T-helper 22 cell (primary cell): ENCODE data around the gene ANKRD35.
"Not testable (repeated sequence)": the region's sequence is repeated elsewhere in the genome, so short reads cannot be mapped to it uniquely, and the experiment has no call there.

Experiments
- DNase-seq: peaks from one replicate; pipeline ENCODE4 v3.0.0-alpha.2; 2020; ENCODE audit warnings: low read depth

Gene ANKRD35, protein sequence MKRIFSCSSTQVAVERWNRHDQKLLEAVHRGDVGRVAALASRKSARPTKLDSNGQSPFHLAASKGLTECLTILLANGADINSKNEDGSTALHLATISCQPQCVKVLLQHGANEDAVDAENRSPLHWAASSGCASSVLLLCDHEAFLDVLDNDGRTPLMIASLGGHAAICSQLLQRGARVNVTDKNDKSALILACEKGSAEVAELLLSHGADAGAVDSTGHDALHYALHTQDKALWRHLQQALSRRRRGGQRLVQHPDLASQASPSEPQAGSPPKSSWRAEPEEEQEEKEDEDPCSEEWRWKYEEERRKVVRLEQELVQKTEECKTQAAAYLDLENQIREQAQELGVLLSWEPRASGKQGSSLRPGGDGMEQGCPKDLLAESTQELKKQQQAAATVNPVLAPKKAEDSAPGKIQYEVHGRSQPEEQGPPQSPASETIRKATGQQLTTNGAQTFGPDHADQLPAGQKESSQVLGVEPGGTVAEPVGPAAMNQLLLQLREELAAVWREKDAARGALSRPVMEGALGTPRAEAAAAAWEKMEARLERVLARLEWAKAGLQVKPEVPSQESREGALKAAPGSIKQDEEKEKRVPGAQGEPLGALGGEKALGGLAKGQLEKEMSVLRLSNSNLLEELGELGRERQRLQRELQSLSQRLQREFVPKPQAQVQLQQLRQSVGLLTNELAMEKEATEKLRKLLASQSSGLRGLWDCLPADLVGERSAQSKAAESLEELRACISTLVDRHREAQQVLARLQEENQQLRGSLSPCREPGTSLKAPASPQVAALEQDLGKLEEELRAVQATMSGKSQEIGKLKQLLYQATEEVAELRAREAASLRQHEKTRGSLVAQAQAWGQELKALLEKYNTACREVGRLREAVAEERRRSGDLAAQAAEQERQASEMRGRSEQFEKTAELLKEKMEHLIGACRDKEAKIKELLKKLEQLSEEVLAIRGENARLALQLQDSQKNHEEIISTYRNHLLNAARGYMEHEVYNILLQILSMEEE

DNA sequence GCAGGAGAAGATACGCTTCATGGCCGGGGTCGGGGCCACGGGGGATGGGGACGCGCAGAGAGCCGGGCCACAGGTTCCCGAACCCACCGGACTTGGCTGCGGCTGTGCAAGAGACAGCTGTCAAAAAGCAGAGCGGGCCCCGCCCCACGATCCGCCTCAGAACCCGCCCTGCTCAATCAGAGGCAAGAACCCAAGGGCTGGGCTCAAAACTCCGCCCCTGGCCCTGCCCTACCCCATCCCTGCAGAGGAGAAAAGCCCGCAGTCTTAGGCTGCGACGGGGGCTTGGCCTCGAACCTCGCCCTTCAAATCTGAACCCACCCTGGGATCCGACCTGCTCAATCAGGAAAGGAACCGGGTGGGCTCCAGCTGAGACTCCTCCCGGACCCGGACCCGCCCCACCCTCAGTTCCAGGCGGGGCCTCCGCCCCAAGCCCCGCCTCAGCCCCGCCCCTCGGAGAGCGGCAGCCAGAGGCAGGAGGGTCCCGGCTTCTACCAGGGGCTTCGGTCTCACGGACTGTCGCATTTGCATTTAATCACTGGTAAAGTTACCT lies at the start of gene ANKRD35:
Gene ANKRD35, minus strand, starts transcription at position 129 of the 550 bp plus-strand sequence. Its CDS starts 108 bp downstream, at position 21.
- peak; percentile 76 for DNase-seq

DNA sequence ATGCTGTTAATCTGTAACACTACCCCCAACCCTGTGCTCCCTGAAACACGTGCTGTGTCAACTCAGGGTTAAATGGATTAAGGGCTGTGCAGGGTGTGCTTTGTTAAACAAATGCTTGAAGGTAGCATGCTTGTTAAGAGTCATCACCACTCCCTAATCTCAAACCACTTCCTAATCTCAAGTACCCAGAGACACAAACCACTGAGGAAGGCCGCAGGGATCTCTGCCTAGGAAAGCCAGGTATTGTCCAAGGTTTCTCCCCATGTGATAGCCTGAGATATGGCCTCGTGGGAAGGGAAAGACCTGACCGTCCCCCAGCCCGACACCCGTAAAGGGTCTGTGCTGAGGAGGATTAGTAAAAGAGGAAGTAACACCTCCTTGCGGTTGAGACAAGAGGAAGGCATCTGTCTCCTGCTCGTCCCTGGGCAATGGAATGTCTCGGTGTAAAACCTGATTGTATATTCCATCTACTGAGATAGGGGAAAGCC lies 46.9 kb upstream of the ANKRD35 start:
- peak; percentile 16 for DNase-seq

DNA sequence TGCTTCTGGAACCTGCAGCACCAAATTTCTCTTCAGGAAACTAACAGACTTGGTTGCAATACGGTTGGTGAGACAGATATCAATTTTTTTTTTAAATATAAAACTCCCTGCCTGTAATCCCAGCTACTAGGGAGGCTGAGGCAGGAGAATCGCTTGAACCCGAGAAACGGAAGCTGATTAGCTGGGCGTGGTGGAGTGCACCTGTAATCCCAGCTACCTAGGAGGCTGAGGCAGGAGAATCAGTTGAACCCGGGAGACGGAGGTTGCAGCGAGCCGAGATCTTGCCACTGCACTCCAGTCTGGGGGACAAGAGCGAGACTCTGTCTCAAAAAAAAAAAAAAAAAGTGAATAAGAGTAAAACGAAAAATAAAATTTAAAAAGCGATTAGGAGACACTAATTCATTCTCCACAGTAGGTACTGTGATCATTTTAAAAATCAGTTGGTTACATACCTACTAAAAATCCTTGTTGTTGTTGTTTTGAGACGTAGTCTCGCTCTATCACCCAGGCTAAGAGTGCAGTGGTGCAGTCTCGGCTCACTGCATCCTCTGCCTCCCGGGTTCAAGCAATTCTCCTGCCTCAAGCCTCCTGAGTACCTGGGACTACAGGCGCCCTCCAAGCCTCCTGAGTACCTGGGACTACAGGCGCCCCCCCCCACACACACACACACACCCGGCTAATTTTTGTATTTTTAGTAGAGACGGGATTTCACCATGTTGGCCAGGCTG lies 42.4 kb upstream of the ANKRD35 start:
- no peak for DNase-seq

DNA sequence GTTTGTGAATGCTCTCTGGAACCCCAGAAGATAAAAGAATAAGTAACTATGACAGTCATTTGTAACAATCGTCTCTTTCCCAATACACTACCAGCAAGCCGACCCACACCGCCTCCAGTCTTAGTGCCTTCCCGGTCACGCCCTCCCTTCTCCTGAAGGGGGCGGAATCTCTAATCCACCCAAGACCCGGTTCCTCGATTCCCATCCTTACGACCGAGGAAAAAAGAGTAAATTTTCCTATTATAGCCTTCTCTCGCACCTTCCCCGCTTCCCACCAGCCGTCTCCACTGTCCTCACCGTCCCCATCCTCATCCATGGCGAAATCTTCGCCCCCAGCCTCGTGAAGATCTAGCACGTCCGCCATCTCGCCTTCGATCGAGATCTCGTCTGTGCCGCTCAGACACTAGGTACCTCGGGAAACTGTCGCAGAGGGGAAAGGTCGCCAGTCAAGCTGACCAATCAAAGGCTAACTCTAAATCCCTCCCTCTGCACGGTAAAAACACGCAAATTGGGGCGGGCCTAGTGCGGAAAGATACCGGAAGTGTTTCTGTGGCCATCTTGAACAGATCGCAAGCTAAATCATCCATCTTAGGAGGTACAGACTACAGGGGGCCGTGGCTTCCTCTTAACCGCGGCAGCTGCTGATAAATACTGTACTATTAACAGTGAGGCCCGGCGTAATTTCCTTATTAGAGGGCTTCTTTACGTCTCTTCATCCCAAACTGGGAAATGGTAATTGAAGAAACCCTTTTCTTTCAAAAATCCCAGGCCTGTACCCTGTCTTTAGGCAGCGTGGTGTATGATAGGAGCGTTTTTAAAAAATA lies 41.6 kb upstream of the ANKRD35 start, which contains the start of gene RBM8A:
Gene RBM8A, minus strand, starts transcription at position 422 of the 824 bp plus-strand sequence. Its CDS starts 58 bp downstream, at position 364.
- peak; percentile 91 for DNase-seq

DNA sequence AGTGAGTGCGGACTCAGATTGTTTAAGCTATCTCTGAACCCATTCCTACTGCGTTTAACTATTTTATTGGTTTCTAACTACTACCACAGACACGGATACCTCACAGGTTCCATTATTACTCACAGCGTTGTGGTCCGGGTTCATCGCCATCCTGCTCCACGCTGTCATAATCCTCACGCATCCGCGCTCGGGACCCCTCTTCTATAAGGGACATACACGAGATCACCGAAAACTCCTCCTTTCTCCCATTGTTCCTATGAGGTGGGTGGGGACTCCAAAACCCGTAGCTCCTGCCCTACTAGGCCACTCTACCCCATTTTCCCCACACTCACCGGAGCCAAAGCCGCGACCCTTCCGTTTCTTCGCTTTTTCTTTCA lies 41.0 kb upstream of the ANKRD35 start:
- DNase-seq: no peak

DNA sequence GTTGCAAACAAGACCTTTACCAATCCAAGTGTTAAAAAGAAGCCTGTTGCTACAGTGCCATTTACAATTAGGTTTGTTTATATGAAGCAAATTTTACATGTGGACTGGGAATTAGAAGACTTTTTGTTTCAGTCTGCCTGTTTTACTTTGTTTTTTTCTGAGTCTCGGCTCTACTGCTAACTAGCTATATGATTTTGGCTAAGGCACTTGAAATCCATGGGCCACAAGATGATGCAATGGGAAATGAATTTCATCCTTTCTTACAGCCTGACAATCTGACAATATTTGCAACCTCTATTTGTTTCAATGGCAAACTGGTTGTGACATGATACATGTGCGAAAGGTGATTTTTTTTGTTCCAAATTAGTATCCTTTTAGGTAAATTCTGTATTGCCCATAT lies 36.6 kb upstream of the ANKRD35 start:
- no peak for DNase-seq

DNA sequence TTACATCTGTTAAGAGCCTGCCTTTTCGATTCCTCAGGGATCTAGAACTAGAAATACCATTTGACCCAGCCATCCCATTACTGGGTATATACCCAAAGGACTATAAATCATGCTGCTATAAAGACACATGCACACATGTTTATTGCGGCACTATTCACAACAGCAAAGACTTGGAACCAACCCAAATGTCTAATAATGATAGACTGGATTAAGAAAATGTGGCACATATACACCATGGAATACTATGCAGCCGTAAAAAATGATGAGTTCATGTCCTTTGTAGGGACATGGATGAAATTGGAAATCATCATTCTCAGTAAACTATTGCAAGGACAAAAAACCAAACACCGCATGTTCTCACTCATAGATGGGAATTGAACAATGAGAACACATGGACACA lies 34.6 kb upstream of the ANKRD35 start:
- not testable (repeated sequence) for DNase-seq

DNA sequence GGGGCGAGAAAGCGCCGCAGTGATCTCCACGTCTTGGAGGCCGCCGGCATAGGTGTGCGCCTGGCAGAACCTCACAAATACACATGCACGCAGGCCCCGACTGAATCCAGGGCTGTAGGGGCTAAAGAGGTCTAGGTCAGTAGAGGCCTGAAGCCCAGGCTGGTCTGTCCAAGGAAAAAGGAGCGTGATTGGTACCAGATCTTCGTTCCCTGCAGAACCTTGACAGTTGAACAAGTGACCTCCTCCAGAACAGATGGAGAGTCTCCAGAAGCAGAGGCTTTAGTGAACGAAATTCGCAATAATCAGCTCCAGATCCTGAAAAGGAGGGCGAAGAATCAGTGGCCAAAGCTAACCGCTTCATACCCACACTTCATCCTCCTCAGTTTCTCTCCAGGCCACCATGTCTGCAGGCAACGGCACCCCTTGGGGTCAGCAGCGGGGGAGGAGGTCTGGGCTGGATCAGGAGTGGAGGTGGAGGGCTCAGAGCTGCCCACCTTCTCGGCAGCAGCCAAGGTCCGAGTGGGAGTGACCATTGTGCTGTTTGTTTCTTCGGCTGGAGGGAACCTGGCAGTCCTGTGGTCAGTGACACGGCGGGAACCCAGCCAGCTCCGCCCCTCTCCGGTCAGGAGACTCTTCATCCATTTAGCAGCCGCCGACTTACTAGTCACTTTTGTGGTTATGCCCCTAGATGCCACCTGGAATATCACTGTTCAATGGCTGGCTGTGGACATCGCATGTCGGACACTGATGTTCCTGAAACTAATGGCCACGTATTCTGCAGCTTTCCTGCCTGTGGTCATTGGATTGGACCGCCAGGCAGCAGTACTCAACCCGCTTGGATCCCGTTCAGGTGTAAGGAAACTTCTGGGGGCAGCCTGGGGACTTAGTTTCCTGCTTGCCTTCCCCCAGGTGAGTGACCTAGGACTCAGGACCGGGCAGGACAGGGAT lies 33.6 kb upstream of the ANKRD35 start:
- DNase-seq: no peak

DNA sequence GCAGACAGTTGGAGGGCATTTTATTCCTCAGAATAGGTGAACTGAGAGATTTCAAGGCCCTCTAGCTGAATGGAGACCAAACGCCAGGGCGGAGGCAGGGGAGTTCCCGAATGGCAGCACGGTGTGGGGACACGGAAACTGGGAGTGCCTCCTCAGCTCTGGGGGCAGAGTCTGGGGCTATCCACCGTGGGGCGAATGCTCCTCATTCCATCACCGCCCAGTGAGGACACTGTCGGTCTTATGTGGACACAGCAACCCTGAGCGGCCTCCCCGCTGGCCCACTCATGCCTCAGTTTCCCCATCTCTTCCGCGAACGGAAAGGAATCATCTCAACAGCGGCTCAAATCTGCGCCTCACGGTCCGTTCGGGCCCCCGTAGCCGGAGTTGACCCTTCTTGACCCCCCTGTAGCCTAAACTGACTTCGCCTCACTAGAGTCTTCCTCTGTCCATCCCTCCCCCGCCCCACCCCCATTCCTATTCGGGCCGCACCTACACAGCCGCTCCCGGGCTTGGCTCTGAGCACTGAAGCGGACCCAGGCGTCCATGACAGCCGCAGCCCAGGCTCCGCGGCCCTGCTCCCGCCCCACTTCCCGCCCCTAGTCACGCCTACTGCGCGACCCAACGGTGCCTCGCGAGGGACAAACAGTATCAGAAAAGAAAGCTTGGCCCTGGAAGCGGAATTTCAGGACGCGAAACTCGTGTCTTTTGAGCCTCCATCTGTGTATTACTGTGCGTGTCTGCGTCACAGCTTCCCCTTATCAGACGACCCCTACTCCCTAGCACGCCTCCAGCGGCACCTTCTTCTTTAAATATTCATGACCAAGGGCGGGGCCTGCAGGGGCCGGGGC lies 32.7 kb upstream of the ANKRD35 start, which contains the start of gene PEX11B:
Gene PEX11B, minus strand, starts transcription at position 574 of the 848 bp plus-strand sequence. Its CDS starts 29 bp downstream, at position 545.
- peak; percentile 87 for DNase-seq

DNA sequence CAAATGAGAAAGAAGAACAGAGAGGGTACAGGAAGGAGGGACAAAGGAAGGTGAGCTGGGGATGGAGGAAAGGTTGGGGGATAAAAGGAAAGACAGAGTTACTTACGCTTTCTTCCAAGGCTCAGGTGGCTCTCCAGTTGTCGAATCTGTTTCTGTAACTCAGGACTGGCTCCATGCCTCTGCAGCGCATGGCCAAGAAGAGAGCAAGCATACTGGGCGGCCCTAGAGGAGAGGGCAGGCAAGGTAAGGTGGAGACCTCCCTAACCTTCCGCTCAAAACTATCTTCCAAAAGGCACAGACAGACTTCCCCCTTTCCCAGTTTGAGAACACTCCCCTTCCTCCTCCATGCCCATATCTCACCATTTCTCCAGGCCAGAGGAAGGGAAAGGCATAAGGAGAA lies 31.9 kb upstream of the ANKRD35 start:
- DNase-seq: no peak

DNA sequence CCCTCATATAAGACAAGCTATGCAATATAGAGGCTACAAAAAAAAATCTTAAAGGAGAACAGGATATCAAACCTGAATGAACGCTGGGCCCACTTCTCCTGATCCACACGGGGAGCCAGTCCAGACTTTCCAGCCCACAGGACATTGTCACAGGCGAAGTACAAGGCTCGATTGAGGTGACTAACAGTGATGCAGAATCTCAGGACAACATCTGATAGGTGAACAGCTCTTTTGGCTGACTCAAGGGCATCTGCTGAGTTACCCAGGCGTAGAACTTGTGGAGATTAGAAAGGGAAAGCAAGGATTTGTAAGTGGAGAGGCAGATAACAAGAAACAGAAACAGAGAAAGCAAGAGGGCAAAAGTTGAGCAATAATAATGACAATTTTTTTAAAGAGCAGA lies 31.1 kb upstream of the ANKRD35 start:
- DNase-seq: no peak

DNA sequence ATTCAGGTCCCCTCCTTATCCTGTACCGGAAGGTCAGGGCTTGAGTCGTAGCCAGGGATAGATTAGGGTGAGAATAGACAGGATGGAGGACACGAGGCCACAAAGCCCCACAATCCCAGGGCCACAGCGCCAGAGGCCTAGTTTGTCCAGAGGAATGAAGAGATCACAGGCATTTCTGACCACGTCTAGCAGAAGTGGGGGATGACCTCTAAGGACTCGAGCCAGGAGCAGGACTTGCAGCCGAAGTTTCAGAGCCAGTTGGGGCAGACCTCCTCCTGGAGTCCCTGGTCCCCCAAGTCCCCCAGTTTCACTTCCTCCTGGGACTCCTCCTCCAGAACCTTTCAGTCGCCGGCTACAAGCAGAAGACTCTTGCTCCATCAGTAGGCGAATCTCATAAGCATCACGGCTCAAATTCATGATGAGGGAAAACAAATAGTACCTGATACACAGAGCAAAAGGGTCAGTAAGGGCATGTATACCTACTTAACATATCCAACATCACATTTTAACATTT lies 26.5 kb upstream of the ANKRD35 start:
- DNase-seq: no peak

DNA sequence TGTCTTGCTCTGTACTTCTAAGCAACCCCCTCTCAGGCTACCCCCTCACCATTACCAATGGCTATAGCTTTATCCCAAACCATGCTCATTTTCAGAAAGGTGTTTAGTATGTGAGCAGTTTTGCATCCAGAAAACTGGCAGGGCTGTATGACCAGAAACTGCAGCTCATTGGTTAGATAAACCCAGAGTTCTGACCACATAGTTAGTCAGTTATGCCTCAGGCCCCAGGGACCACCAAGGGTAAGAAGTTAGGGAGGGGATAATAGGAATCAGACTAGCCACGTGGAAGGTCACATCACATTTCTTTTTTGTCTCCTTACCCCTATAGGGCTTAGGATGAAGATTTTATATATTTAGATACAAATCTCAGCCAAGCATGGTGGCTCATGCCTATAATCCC lies 23.0 kb upstream of the ANKRD35 start:
- DNase-seq: no peak

DNA sequence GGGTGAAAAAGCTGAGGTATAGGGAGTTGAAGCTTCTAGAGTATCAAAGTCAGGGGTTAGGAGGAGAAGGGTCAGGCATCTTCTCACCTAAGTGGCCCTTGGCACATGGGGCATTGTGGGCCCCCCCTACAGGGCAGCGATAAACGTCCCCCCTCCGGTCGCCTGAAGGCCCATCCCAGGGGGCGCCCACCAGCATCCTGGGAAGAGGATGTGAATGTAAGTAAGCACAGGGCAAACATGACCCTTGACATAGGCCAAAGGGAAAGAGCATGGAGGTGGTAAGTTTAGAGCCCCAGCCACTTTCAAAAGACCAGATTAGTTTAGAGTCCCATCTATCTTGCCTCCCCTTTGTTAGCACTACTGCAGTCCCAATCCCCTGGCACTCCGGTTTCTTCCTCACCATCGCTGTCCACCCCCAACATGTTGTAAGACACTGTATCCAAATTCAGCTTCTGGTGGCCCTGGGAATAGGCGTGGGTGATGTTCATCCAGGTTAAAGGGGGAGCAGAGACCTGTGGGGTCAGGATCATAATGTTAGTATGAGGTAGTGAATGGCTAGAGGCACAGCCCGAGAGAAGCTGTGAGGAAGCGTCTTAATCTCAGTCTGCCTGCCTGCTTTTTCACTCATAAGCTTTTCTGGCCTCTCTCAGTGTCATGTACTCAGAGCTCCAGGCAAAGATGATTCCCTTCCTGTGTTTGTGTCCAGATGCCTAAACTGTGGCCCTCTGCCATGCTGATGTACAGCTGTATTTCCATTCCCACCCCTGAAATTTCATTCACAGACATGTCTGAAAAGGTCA lies 21.5 kb upstream of the ANKRD35 start:
- DNase-seq: no peak

DNA sequence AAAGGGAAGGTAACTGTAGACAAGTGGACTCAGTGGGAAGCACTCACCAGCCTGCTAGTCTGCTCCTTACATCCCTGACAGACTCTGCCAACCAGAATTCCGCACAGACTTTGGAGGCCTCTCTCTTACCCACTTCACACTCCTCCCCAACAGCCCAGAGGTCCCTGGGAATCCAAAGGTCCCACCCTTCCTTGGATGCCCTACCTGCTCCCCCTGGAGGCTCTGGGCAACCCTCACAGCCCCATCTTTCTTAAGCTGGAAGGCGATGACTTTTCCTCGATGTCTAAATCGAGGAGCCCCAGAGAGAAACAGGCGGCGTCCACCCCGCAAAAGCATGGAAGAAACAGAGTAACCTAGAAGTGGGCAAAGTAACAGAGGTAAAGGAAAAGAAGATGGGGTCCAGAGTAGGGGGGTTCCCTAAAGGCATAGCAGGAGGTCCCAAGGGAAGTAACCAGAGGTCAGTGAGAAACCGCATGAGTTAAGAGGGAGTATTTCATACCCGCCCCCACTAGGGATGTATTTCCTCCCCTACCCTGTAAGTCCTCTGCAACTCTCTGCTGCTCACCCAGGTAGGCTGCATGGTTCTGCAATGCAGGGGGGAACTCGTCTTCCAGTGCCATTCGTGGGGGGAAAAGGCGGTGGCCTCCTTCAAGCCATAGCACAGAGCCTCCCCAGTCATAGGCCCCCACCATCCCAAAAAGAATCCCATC lies 15.8 kb upstream of the ANKRD35 start:
- DNase-seq: no peak

DNA sequence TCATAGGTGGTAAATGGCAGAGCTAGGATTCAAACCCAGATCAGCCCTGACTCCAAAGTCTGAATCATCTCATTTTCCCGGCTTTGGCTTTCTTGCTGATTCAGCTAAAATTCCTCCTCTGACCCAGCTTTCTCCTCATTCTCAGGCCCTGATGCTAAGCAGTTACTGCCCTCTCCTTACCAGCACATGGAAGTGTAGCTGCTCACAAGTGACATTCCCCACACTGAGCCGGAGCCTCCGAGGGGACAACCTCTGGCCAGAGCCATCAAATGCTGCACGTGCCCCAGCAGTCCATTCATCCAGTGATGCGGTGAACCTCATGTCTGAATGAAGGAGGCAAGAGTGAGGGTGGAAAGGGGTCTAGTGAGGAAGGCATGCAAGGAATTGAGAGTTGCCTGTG lies 13.1 kb upstream of the ANKRD35 start:
- DNase-seq: no peak

DNA sequence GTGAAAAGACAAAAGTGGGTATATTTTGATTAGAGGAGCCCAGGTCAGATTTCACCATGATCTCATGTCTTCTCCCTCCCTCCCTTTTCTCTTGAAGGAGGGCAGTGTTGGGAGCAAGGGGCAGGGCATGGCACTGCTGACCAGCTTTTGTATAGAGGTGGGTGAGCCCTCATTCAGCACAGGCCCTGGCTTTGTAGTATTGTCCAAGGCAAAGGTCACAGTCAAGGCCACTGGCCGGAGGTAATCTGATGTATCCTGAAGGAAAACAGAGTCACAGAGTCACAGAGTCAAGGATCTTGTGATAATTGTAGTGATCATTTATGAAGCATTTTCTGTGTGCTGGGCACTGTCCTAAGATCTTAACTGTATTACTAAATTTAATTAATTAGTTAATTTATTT lies 12.3 kb upstream of the ANKRD35 start:
- no peak for DNase-seq
